Activated CD8-positive, alpha-beta memory T cell treated with anti-CD3 and anti-CD28 coated beads, Interleukin-2, amount 10 ng/mL, durations not matched to agents 7 days and 5 days (primary cell): ENCODE measurements around the gene AHCYL2. TPM values are rescaled to one million over a fixed set of nuclear protein-coding genes. Genes with fewer than 3 reads are reported as not detected.

ENCODE experiments used
- ATAC-seq: fragments of 150-1000 bp; cut with Tn5 transposase; one replicate; pipeline ENCODE4 v1.10.0; 2021; ENCODE audit warnings: moderate library complexity
- CTCF ChIA-PET: fragments of 350-600 bp; sonication (Branson Sonifier 250); formaldehyde crosslinking; loops from one replicate; lab custom pipeline; 2021; ENCODE audit warnings: antibody characterized with exemption; lab: Charles Lee
- DNase-seq: peaks from one replicate; pipeline ENCODE4 v3.0.0-alpha.2; 2020
- H3K27ac Mint-ChIP-seq: one replicate; pipeline ENCODE4 v1.8.0; 2021; ENCODE audit warnings: mild to moderate bottlenecking, mixed read lengths
- H3K27me3 Mint-ChIP-seq: one replicate; pipeline ENCODE4 v1.8.0; 2021; ENCODE audit warnings: mixed read lengths
- H3K36me3 Mint-ChIP-seq: one replicate; pipeline ENCODE4 v1.8.0; 2021; ENCODE audit warnings: mild to moderate bottlenecking, mixed read lengths
- H3K4me1 Mint-ChIP-seq: one replicate; pipeline ENCODE4 v1.8.0; 2021; ENCODE audit warnings: mixed read lengths
- H3K4me3 Mint-ChIP-seq: one replicate; pipeline ENCODE4 v1.8.0; 2021; ENCODE audit warnings: mild to moderate bottlenecking, moderate library complexity, mixed read lengths
- H3K9me3 Mint-ChIP-seq: one replicate; pipeline ENCODE4 v1.8.0; 2022; ENCODE audit warnings: low read depth, mixed read lengths
- total RNA-seq, 2 experiments: library from RNA; stranded (reverse); gene quantifications; one replicate each; pipeline ENCODE4 v1.2.3, GENCODE V29; 2021

Gene AHCYL2
- total RNA-seq = 10 to 100 TPM; 12.7 to 12.8 TPM

DNA sequence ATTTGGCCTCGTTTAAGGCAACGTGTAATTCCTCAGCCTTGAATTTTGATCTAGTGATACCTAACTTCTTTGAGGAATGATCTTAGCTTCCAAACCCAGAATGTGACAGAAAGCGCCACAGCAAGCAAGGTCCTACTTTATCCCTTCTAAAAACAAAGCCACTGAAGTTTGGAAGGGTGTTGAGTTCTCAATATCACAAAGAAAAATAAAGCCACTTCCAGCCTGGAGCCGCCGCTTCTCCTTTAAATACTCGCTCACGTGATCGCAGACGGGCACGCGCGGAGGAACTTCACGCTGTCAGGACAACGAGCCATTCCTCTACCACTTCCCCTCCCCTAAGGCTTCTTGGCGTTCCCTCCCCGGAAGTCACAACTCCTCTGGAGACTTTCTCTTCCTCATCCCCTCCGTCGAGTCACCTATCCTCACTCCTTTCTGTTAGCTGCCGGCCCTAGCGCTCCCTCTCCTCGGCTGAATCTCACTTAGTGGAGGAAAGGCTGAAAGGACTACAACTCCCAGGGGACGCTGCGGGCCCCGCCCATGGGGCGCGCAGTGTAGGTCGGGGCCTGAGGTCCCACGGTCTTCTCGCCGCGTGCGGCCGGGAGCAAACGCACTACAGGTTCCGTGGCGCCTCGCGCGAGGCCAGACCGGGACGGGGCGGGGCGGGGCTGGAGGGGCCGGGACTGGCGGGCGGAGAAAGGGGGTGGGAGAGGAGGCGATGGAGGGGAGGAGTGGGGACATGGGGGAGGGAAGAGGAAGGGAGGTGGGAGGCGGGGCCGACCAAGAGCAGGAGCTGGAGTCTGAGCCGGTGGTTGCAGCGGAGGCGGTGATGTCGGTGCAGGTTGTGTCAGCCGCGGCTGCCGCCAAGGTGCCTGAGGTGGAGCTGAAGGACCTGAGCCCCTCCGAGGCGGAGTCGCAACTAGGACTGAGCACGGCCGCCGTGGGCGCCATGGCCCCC, at the start of gene AHCYL2:
TSS of gene AHCYL2 (plus strand) at position 780 of the 955 bp plus-strand sequence.
- Mint-ChIP-seq H3K9me3 (no peaks in the 10 kb centered on the region), H3K4me3 (peak within 1 kb of the TSS; percentile 88), H3K36me3 (no peaks in the 10 kb centered on the region), H3K4me1 (peaks cover 30% of the 10 kb centered on the region), H3K27ac (peak within 1 kb of the TSS; percentile 90), H3K27me3 (no peaks in the 10 kb centered on the region)
- DNase-seq (peak; percentile 98), ATAC-seq (peak; percentile 94)
- CTCF ChIA-PET = interaction anchor here (0.5 to 10.9 kb wide), 12 partner anchors 11 to 600 kb away, joined by 3 to 232 read pairs (median 4); no protein-coding TSS in a partner anchor

DNA sequence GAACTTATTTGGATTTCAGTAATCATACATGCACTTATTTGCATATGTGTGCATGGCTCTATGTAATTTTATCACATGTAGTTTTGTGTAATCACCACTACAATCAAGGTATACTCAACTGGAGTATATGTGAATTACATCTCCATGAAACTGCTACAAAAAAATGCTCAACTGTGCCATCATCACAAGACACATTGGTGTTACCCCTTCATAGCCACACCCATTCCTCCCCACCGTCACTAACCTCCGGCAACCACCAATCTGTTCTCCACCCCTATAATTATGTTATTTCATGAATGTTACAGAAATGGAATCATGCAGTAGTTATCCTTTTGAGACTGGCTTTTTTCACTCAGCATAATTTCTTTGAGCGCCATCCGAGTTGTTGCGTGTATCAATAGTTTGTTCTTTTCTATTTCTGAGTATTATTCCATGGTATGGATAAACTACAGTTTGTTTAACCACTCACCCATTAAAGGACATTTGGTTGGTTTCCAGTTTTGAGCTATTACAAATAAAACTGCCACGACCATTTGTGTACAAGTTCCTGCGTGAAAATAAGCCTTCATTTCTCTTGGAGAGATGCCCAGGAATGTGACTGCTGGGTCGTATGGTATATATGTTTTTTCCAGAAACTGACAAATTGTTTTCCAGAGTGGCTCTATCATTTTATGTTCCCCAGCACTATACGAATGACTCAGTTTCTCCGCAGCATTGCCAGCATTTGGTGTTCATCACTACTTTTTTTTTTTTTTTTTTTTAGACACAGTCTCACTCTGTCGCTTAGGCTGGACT, 47.7 kb upstream of the AHCYL2 start:
- H3K4me3 Mint-ChIP-seq = no peak overlapping the region
- peaks cover 55% of the 10 kb centered on the region for H3K27me3 Mint-ChIP-seq
- no peaks in the 10 kb centered on the region for H3K4me1 Mint-ChIP-seq
- DNase-seq (no peak), ATAC-seq (no peak)
- no peak overlapping the region for H3K27ac Mint-ChIP-seq
- no peaks in the 10 kb centered on the region for H3K36me3 Mint-ChIP-seq
- CTCF ChIA-PET = interaction anchor here (3.2 kb wide), 1 partner anchor 13 kb away, joined by 13 read pairs; no protein-coding TSS in a partner anchor
- H3K9me3 Mint-ChIP-seq = no peaks in the 10 kb centered on the region

DNA sequence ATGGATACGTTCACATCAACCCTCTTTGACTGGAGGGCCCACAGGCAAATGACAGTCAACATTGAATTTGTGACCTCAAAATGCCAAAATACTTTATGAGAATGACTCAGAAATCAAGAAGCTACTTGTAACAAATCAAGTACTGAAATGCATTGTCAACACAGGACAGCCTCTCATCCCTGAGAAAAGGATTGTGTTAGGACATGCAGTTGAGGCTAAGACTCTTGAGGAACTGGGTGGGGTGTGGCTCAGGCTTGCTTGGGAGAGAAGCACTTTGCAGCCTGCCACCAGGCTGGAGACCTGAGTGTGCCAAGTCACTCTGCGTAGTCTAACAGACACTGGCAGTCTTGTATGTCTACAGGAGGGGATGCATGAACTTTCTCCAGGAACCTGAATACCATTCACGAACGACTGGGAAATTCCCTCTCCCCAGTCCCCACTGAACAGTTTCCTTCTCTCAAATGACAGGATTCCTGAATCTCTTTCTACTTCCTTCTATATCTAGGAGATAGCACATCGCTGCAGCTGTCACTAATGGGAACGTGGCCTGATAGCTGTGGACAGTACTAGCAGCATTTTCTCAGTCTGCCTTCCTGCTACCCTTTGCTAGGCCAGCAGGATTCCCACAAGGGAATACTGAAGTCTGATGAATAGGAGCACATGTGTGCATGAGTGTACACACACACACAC, 39.7 kb upstream of the AHCYL2 start:
- CTCF ChIA-PET = interaction anchor here (1.3 kb wide), 1 partner anchor 15 kb away, joined by 3 read pairs; no protein-coding TSS in a partner anchor
- ATAC-seq = no peak
- peaks cover 6% of the 10 kb centered on the region for H3K4me1 Mint-ChIP-seq
- H3K36me3 Mint-ChIP-seq = no peaks in the 10 kb centered on the region
- H3K4me3 Mint-ChIP-seq = no peak overlapping the region
- H3K27ac Mint-ChIP-seq = no peak overlapping the region
- H3K9me3 Mint-ChIP-seq = no peaks in the 10 kb centered on the region
- DNase-seq = no peak
- peaks cover 59% of the 10 kb centered on the region for H3K27me3 Mint-ChIP-seq

DNA sequence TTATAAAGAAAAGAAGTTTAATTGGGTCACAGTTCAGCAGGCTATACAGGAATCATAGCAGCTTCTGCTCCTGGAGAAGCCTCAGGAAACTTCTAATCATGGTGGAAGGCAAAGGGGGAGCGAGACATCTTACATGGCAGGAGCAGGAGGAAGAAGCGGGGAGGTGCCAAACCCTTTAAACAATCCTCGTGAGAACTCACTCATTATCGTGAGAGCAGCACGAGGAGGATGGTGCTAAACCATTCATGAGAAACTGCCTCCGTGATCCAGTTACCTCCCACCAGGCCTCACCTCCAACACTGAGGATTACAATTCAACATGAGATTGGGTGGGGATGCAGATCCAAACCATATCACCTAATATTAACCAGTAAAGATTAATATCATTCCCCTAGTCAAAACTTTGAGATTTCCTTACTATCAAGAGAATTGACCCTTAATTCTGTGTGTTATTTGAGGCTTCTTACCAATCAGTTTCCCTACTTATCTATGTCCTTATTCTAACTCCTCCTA, 38.0 kb upstream of the AHCYL2 start:
- Mint-ChIP-seq H3K4me1 (peaks cover 6% of the 10 kb centered on the region), H3K9me3 (no peaks in the 10 kb centered on the region), H3K27ac (no peak overlapping the region), H3K27me3 (peaks cover 64% of the 10 kb centered on the region), H3K4me3 (no peak overlapping the region), H3K36me3 (no peaks in the 10 kb centered on the region)
- CTCF ChIA-PET = no interaction called here
- DNase-seq (no peak), ATAC-seq (no peak)

DNA sequence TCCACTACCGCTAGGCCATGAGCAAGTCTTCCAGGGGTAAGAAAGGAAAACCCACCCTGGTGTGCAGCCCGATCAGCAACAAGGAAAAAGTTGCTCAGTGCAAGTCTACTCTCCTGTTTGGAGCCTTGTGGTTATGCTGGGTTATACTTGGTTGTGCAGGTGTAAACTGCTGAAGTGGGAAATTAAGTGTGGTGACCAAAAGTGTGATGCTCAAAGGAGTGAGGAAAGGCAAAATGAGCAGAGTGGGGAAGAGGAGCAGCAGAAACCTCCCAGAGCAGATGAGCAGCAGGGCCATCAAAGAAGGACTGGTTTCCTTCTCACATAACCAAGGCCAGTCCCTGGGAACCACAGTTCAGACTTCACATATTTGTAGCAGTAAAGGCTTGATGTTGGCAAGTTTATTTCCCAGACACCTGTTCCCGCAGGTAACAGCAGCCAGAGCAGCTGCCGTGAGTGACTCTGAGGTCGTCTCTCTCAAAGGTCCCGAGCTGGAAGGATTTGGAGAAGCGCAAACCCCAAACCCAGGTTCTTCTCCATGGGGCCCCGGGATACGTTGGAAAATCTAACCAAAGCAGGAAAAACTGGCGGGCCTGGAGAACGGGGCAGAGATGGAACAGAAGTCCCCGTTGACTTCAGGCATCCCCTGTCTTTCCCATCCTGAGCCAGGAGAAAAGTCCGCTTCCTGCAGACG, 37.0 kb upstream of the AHCYL2 start:
- Mint-ChIP-seq H3K36me3 (no peaks in the 10 kb centered on the region), H3K4me1 (peaks cover 6% of the 10 kb centered on the region), H3K4me3 (peak overlapping the region; percentile 2), H3K27me3 (peaks cover 68% of the 10 kb centered on the region), H3K9me3 (no peaks in the 10 kb centered on the region), H3K27ac (no peak overlapping the region)
- ATAC-seq (no peak), DNase-seq (no peak)
- CTCF ChIA-PET = interaction anchor here (1.1 to 1.8 kb wide), 2 partner anchors 24 to 31 kb away, joined by 4 read pairs; no protein-coding TSS in a partner anchor

DNA sequence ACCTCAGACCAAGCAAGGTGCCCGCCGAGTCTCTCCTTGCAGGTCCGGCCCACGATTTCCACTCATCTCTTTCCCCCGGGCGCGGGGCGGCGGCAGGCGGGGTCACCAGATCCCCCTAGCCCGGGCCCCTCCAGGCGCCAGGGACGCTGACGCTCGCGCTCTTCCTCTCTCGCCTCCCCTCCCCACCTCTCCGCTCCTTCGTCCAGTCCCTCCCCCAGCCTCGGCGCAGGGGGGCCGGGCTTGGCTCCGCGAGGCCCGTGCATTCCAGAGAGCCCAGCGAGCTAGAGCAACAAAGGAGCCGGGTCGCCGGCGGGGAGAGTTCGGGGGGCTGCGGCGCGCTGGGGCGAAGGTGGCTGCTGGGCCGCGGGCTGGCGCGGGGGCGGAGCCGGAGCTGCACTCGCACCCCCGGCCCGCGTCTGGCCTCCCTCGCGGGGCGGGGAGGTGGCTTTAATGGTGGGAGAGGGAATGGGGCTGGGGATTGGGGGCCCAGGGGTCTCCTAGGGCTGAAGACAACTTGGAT, 36.4 kb upstream of the AHCYL2 start, which contains the start of gene SMO:
TSS of gene SMO (plus strand) at position 262 of the 520 bp plus-strand sequence. CDS start 519 bp downstream, outside the sequence.
- Mint-ChIP-seq H3K27me3 (peaks cover 71% of the 10 kb centered on the region), H3K4me1 (peaks cover 6% of the 10 kb centered on the region), H3K4me3 (peak within 1 kb of the TSS; percentile 34), H3K27ac (no peak within 1 kb of the TSS), H3K36me3 (no peaks in the 10 kb centered on the region), H3K9me3 (no peaks in the 10 kb centered on the region)
- ATAC-seq (peak; percentile 42), DNase-seq (no peak)
- CTCF ChIA-PET = interaction anchor here (1.1 to 1.8 kb wide), 2 partner anchors 25 to 30 kb away, joined by 4 read pairs; no protein-coding TSS in a partner anchor

DNA sequence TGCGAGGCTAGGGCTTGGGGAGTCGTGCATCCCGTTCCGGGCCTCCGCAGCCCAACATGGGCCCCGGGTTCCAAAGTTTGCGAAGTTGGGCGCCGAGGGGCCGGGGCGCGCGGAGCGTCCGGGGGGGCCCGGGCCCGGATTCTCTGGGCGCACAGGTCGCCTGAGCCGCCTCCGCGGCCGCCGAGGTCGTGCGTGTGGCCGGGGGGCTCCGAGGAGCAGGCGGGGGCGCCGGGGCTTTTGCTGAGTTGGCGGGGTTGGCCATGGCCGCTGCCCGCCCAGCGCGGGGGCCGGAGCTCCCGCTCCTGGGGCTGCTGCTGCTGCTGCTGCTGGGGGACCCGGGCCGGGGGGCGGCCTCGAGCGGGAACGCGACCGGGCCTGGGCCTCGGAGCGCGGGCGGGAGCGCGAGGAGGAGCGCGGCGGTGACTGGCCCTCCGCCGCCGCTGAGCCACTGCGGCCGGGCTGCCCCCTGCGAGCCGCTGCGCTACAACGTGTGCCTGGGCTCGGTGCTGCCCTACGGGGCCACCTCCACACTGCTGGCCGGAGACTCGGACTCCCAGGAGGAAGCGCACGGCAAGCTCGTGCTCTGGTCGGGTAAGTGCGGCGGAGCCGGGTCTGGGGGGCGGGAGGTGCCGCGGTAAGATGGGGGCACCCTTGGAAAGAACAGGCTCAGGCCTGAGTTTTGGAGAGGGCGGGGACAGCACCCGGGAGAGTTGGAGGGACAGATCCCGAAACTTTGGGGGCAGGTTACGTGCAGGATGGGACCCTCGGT, 35.8 kb upstream of the AHCYL2 start:
- ATAC-seq (peak; percentile 42), DNase-seq (no peak)
- H3K4me3 Mint-ChIP-seq = peak overlapping the region; percentile 32
- no peaks in the 10 kb centered on the region for H3K36me3 Mint-ChIP-seq
- CTCF ChIA-PET = interaction anchor here (1.1 to 1.8 kb wide), 2 partner anchors 26 to 30 kb away, joined by 4 read pairs; no protein-coding TSS in a partner anchor
- H3K27me3 Mint-ChIP-seq = peaks cover 71% of the 10 kb centered on the region
- no peaks in the 10 kb centered on the region for H3K9me3 Mint-ChIP-seq
- H3K4me1 Mint-ChIP-seq = peaks cover 6% of the 10 kb centered on the region
- H3K27ac Mint-ChIP-seq = no peak overlapping the region

DNA sequence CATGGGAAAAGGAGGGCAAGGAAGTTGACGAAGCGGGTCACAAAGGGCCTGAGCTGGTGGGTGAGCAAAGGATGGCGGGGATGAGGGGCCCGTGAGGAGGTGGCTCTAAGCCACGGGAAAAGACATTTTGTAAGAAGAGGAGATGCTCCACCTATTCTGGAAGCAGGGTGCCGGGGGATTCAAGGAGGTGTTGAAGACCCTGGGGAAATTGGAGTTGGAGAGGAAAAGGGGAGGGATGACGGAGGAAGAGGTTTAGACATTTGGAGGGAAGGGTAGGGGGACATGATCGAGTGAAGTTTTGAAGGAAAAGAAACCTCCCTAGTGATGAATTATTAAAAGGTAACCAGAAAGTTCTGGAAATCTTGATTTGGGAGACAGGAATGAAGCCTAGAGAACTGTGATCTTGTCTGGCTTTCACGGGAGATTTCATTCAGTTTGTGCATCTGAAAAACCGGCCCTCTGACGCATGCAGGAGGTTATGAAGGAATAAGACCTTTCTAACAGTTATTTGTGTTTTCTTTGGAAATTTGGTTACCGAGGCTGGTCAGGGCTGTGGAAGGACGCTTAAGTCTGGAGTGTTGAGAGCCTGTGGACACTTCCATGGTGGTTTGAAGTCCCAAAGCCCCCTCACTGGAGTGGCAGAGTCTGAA, 35.0 kb upstream of the AHCYL2 start:
- H3K27me3 Mint-ChIP-seq = peaks cover 71% of the 10 kb centered on the region
- no peaks in the 10 kb centered on the region for H3K36me3 Mint-ChIP-seq
- no peaks in the 10 kb centered on the region for H3K9me3 Mint-ChIP-seq
- ATAC-seq = no peak
- H3K4me3 Mint-ChIP-seq = peak overlapping the region; percentile 32
- H3K4me1 Mint-ChIP-seq = peaks cover 6% of the 10 kb centered on the region
- no peak for DNase-seq
- CTCF ChIA-PET = interaction anchor here (1.8 kb wide), 1 partner anchor 29 kb away, joined by 4 read pairs; no protein-coding TSS in a partner anchor
- no peak overlapping the region for H3K27ac Mint-ChIP-seq

DNA sequence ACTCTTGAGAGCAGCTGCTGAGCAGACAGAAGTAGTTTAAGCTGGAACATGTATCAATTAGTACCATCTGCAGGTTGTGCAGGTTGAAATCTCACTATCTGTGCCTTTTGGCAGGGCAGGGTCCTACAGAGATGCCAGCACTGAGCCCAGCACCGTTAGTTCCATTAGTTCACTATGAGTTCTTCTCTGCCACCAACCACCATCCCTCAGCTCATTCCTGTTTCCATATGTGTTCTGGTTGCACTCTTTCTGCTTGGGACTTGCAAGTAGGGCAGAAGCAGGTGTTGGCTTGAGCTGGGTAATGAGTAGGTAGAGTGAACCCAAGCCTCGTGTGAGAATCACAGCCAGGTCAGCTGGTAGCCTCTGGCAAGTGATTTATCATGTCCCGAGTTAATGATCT, 33.6 kb upstream of the AHCYL2 start:
- DNase-seq (no peak), ATAC-seq (no peak)
- Mint-ChIP-seq H3K4me1 (peaks cover 6% of the 10 kb centered on the region), H3K27me3 (peaks cover 61% of the 10 kb centered on the region), H3K27ac (no peak overlapping the region), H3K36me3 (no peaks in the 10 kb centered on the region), H3K9me3 (no peaks in the 10 kb centered on the region), H3K4me3 (no peak overlapping the region)
- CTCF ChIA-PET = interaction anchor here (1.0 kb wide), 1 partner anchor 27 kb away, joined by 4 read pairs; no protein-coding TSS in a partner anchor

DNA sequence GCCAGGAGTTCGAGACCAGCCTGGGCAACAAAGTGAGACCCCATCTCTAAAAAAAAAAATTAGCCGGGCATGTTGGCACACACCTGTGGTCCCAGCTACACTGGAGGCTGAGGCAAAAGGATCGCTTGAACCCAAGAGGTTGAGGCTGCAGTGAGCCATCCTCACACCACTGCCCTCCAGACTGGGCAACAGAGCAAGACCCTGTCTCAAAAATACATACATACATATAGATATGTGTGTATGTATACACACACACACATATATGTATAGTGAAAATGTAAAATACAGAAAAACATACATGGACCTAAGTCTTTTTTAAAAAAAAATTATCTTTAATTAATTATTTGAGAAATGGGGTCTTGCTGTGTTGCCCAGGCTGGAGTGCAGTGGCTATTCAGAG, 30.9 kb upstream of the AHCYL2 start:
- no peak for DNase-seq
- Mint-ChIP-seq H3K9me3 (no peaks in the 10 kb centered on the region), H3K36me3 (no peaks in the 10 kb centered on the region), H3K4me3 (no peak overlapping the region), H3K27ac (no peak overlapping the region), H3K4me1 (peaks cover 4% of the 10 kb centered on the region), H3K27me3 (peaks cover 43% of the 10 kb centered on the region)
- ATAC-seq = no peak
- CTCF ChIA-PET = interaction anchor here (1.5 to 2.5 kb wide), 2 partner anchors 24 to 31 kb away, joined by 3 to 11 read pairs; no protein-coding TSS in a partner anchor

DNA sequence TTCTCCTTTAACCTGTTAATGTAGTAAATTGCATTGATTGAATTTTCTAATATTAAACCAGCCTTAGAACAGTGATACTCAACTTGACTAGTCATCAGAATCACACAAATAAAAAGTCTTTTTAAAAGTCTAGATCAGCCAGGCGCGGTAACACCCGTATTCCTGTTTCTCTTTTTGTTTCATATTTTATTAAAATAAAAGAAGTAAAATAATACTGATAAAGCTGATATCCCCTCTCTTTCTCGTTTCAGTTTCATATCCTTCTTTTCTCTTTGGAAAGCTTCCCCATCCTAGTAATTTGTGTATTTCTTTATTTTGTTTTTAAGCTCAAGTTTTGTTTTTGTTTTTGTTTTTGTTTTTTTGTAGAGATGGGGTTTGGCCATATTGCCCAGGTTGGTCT, 27.1 kb upstream of the AHCYL2 start:
- no peak overlapping the region for H3K4me3 Mint-ChIP-seq
- CTCF ChIA-PET = interaction anchor here (1.2 to 1.4 kb wide), 2 partner anchors 13 to 21 kb away, joined by 3 to 6 read pairs; no protein-coding TSS in a partner anchor
- no peak overlapping the region for H3K27ac Mint-ChIP-seq
- no peaks in the 10 kb centered on the region for H3K4me1 Mint-ChIP-seq
- DNase-seq (no peak), ATAC-seq (no peak)
- H3K27me3 Mint-ChIP-seq = peaks cover 20% of the 10 kb centered on the region
- no peaks in the 10 kb centered on the region for H3K36me3 Mint-ChIP-seq
- H3K9me3 Mint-ChIP-seq = no peaks in the 10 kb centered on the region
